COLO829 (cell line): ENCODE data around the gene C2orf69.

Experiments used
- DNase-seq: peaks from one replicate; pipeline ENCODE4 v3.0.0; 2012; ENCODE audit warnings: low spot score

C2orf69 gene

DNA sequence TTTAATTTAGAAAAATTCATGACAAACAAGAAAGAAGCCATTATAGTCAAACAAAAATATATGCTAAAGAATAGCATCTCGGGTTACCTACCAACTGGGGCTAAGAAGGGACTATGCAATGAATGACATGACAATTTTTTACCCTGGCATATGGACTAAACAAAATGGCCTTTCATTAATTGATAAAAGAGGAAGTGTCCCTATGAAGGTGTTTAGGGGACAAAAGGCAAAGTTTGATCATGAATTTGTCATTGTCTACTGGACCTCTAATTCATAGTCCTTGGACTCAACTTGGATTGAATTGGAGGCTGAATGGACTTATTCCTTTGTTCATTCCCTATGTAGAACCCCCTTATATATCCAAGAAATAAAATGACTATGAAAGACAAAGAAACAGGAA, 57.0 kb downstream of the C2orf69 start:
- DNase-seq: no peak

GRCh38 chr2:199972088-199972626, 61.1 kb downstream of the C2orf69 start:
- no peak for DNase-seq

DNA sequence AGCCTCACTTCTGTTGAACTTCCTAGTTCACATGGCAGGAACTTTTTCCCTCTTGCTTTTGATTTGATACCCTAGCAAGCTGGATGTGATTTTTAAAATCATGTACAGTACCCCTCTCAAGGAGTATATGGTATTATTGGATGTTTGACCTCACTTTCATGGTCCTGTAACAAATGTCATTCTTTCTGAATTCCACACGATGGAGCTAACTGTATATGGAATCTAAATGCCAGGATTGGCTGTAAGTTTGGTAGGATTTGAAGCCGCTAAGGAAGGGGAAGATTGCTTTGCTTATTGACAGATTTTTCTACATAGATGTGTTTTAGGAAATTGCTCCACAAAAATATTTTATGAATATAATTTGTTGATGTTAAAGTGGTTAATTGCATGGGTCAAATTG, 62.6 kb downstream of the C2orf69 start:
- DNase-seq: peak; percentile 54

GRCh38 chr2:199975273-199975895, 64.3 kb downstream of the C2orf69 start:
- DNase-seq: no peak
